IPS DF 4.7 (cell line): ENCODE measurements around the gene DTNA.

Source experiments
- DNase-seq: peaks from one replicate; pipeline ENCODE4 v3.0.0-alpha.2; 2013; ENCODE audit warnings: low spot score; ENCODE audit errors: extremely low read depth

Gene DTNA

GRCh38 chr18:34805103-34805877 is 95.2 kb downstream of the DTNA start:
- no peak for DNase-seq

- no peak for DNase-seq
Observed at GRCh38 chr18:34805878-34806351, 95.8 kb downstream of the DTNA start.

- no peak for DNase-seq
Observed at GRCh38 chr18:34806527-34806926, 96.4 kb downstream of the DTNA start.

GRCh38 chr18:34807106-34807796 is 97.2 kb downstream of the DTNA start:
- DNase-seq, result peak; percentile 60

- DNase-seq, result no peak
Observed at GRCh38 chr18:34808389-34808788, 98.3 kb downstream of the DTNA start.

- DNase-seq, result peak; percentile 19
Observed at GRCh38 chr18:34809451-34810072, 99.5 kb downstream of the DTNA start.

GRCh38 chr18:34816183-34816582 is 106.1 kb downstream of the DTNA start:
- DNase-seq, result no peak

- DNase-seq, result no peak
Observed at GRCh38 chr18:34817636-34818035, 107.5 kb downstream of the DTNA start.

- DNase-seq, result no peak
Observed at GRCh38 chr18:34818064-34818463, 108.0 kb downstream of the DTNA start.

GRCh38 chr18:34820360-34821065 is 110.4 kb downstream of the DTNA start:
- no peak for DNase-seq

- DNase-seq, result no peak
Observed at GRCh38 chr18:34821669-34822210, 111.6 kb downstream of the DTNA start.

- DNase-seq, result no peak
Observed at GRCh38 chr18:34828093-34828492, 118.0 kb downstream of the DTNA start.

- no peak for DNase-seq
Observed at GRCh38 chr18:34834897-34835296, 124.8 kb downstream of the DTNA start.

- no peak for DNase-seq
Observed at GRCh38 chr18:34835466-34835865, 125.4 kb downstream of the DTNA start.

GRCh38 chr18:34837769-34838272 is 127.7 kb downstream of the DTNA start:
- no peak for DNase-seq

GRCh38 chr18:34838669-34839068 is 128.6 kb downstream of the DTNA start:
- DNase-seq, result no peak

GRCh38 chr18:34840256-34840826 is 130.2 kb downstream of the DTNA start:
- DNase-seq, result no peak

- no peak for DNase-seq
Observed at GRCh38 chr18:34841891-34842290, 131.8 kb downstream of the DTNA start.

- DNase-seq, result no peak
Observed at GRCh38 chr18:34844072-34844471, 134.0 kb downstream of the DTNA start.

- no peak for DNase-seq
Observed at GRCh38 chr18:34844732-34845459, 134.8 kb downstream of the DTNA start.
